CD14-positive monocyte (primary cell): Measurements from ENCODE around the gene SYTL5. TPM values are rescaled to one million over a fixed set of nuclear protein-coding genes. Genes with fewer than 3 reads are reported as not detected.

Experiments
- DNase-seq, 3 donors: peaks; one replicate each; pipeline ENCODE4 v3.0.0-alpha.2; 2011 to 2022
- H2AFZ ChIP-seq: 2 replicates; pipeline ENCODE4 v1.6.0; 2012; ENCODE audit warnings: mild to moderate bottlenecking, low read depth, low read length, inconsistent platforms; ENCODE audit not compliant: insufficient read depth, poor library complexity, severe bottlenecking
- H3K27ac ChIP-seq, 2 donors: 1 replicate in 1 of 2; 2 replicates in 1 of 2; pipeline ENCODE4 v1.5.1; 2012 to 2013; ENCODE audit warnings: low read length in 2 of 2, control low read depth in 1 of 2, inconsistent platforms in 1 of 2, low read depth in 1 of 2, mild to moderate bottlenecking in 1 of 2
- H3K27me3 ChIP-seq, 2 donors: one replicate each; pipeline versions ENCODE4 v1.6.0 to v1.6.1; 2011 to 2013; ENCODE audit warnings: low read length in 2 of 2; ENCODE audit not compliant: control insufficient read depth in 2 of 2, insufficient read depth in 2 of 2
- H3K36me3 ChIP-seq, 2 donors: replicated peaks in 1 of 2; 1 replicate in 1 of 2; 2 replicates in 1 of 2; pipeline versions ENCODE4 v1.5.1 to v1.6.1; 2012 to 2013; ENCODE audit warnings: low read length in 2 of 2, control low read depth in 1 of 2, inconsistent platforms in 1 of 2, mild to moderate bottlenecking in 1 of 2; ENCODE audit not compliant: insufficient read depth in 2 of 2, control insufficient read depth in 1 of 2
- H3K4me1 ChIP-seq, 2 donors: 1 replicate in 1 of 2; 2 replicates in 1 of 2; pipeline versions ENCODE4 v1.5.1 to v1.6.1; 2012 to 2013; ENCODE audit warnings: low read length in 2 of 2, control low read depth in 1 of 2, inconsistent platforms in 1 of 2, mild to moderate bottlenecking in 1 of 2, moderate library complexity in 1 of 2; ENCODE audit not compliant: insufficient read depth in 2 of 2, control insufficient read depth in 1 of 2
- H3K4me2 ChIP-seq: replicated peaks from 2 replicates; pipeline ENCODE3; 2012; ENCODE audit warnings: low read length, moderate library complexity, mild to moderate bottlenecking; ENCODE audit not compliant: poor library complexity, severe bottlenecking; ENCODE audit errors: extremely low read depth
- H3K4me3 ChIP-seq, 3 experiments: fragments of 200-600 bp in 1 of 3; sonication (generic) in 1 of 3; replicated peaks in 1 of 3; 1 replicate in 2 of 3; 2 replicates in 1 of 3; pipeline ENCODE4 v1.5.1; 2011 to 2013; ENCODE audit warnings: low read length in 3 of 3, mild to moderate bottlenecking in 3 of 3, control low read depth in 2 of 3, low read depth in 2 of 3, inconsistent platforms in 1 of 3, moderate library complexity in 1 of 3
- H3K79me2 ChIP-seq: 2 replicates; pipeline ENCODE4 v1.6.0; 2012; ENCODE audit warnings: mild to moderate bottlenecking, control low read depth, inconsistent platforms, low read length, moderate library complexity; ENCODE audit not compliant: insufficient read depth
- H3K9ac ChIP-seq: 2 replicates; pipeline ENCODE4 v1.6.0; 2017; ENCODE audit warnings: low read length, mild to moderate bottlenecking; ENCODE audit not compliant: insufficient read depth, poor library complexity, severe bottlenecking
- H3K9me3 ChIP-seq, 2 donors: replicated peaks in 1 of 2; 1 replicate in 1 of 2; 2 replicates in 1 of 2; pipeline versions ENCODE4 v1.5.1 to v1.6.1; 2012 to 2013; ENCODE audit warnings: low read length in 2 of 2, control low read depth in 1 of 2; ENCODE audit not compliant: control insufficient read depth in 1 of 2, insufficient read depth in 1 of 2
- H4K20me1 ChIP-seq: 2 replicates; pipeline ENCODE4 v1.6.0; 2012; ENCODE audit warnings: mild to moderate bottlenecking, low read length, control low read depth, moderate library complexity; ENCODE audit not compliant: insufficient read depth
- H3K27ac Mint-ChIP-seq, 7 donors: one replicate each; pipeline ENCODE4 v1.8.0; 2020; ENCODE audit warnings: mild to moderate bottlenecking in 7 of 7, mixed read lengths in 7 of 7, moderate library complexity in 6 of 7, inconsistent platforms in 2 of 7
- H3K27me3 Mint-ChIP-seq, 3 donors: one replicate each; pipeline ENCODE4 v1.8.0; 2021 to 2022; ENCODE audit warnings: low read depth in 3 of 3, mild to moderate bottlenecking in 3 of 3, mixed read lengths in 3 of 3, moderate library complexity in 3 of 3, inconsistent platforms in 1 of 3
- H3K36me3 Mint-ChIP-seq, 2 donors: one replicate each; pipeline ENCODE4 v1.8.0; 2020; ENCODE audit warnings: mixed read lengths in 2 of 2, inconsistent platforms in 1 of 2, mild to moderate bottlenecking in 1 of 2
- H3K4me1 Mint-ChIP-seq: one replicate; pipeline ENCODE4 v1.8.0; 2020; ENCODE audit warnings: mild to moderate bottlenecking, mixed read lengths
- H3K4me3 Mint-ChIP-seq, 2 donors: one replicate each; pipeline ENCODE4 v1.8.0; 2020; ENCODE audit warnings: mild to moderate bottlenecking in 2 of 2, mixed read lengths in 2 of 2, moderate library complexity in 1 of 2
- H3K9me3 Mint-ChIP-seq, 7 donors: one replicate each; pipeline ENCODE4 v1.8.0; 2020 to 2022; ENCODE audit warnings: mixed read lengths in 7 of 7, mild to moderate bottlenecking in 6 of 7, moderate library complexity in 6 of 7, inconsistent platforms in 2 of 7
- WGBS: methylation state at CpG from one replicate; pipeline ENCODE4 v1.1.5; 2013; ENCODE audit warnings: missing lambda C conversion rate; ENCODE audit not compliant: insufficient coverage; 5-methylcytosine and 5-hydroxymethylcytosine counted together
- intact Hi-C, 2 donors: fragments of 100-400 bp; cut with micrococcal nuclease; formaldehyde crosslinking; loops; one replicate each; pipeline versions ENCODE4 v1.15.0 to v1.15.1; 2023
- polyA plus RNA-seq, 3 donors: library from polyadenylated mRNA; depleted of rRNA in 1 of 3; unstranded in 2 of 3; stranded (reverse) in 1 of 3; fragments of 300-500 nt in 2 of 3; fragments of >200 nt in 1 of 3; fragmentation: Illumina TruSeq in 2 of 3; gene quantifications; 1 replicate in 2 of 3; 2 replicates in 1 of 3; pipeline ENCODE4 v1.2.3, GENCODE V29; 2012 to 2021
- TF ChIP-seq, protein P1 (sequence below): fragments of 200-600 bp; IDR thresholded peaks from one replicate; pipeline ENCODE4 v1.8.0; 2022; ENCODE audit warnings: antibody characterized with exemption, mild to moderate bottlenecking

SYTL5 gene
- polyA plus RNA-seq, 3 donors, result not detected

- intact Hi-C loops, result no loop called here
- no peak overlapping the region for H3K27ac Mint-ChIP-seq
Measured at GRCh38 chrX:38069273-38069672, 62.9 kb downstream of the SYTL5 start.

DNA sequence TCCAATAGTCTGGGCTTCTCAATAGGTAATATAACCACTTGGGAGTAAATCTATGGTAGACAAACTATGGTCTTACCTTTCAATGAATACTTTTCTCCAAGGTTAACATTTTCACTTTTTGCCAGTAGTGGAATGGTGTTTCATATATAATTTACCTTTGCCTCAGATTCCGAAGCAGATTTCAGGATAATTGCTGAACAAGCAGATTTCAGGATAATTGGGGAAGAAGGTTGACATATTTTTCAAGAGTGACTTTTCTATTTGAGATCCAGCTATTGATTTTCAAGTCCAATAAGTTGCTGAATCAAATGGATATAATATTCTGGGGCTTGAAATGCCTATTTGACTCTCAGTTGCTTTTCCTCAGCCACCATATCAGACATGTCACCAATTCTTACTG, 63.6 kb downstream of the SYTL5 start:
- H3K27me3 ChIP-seq, result no peaks in the 10 kb centered on the region
- TF ChIP-seq, protein P1, sequence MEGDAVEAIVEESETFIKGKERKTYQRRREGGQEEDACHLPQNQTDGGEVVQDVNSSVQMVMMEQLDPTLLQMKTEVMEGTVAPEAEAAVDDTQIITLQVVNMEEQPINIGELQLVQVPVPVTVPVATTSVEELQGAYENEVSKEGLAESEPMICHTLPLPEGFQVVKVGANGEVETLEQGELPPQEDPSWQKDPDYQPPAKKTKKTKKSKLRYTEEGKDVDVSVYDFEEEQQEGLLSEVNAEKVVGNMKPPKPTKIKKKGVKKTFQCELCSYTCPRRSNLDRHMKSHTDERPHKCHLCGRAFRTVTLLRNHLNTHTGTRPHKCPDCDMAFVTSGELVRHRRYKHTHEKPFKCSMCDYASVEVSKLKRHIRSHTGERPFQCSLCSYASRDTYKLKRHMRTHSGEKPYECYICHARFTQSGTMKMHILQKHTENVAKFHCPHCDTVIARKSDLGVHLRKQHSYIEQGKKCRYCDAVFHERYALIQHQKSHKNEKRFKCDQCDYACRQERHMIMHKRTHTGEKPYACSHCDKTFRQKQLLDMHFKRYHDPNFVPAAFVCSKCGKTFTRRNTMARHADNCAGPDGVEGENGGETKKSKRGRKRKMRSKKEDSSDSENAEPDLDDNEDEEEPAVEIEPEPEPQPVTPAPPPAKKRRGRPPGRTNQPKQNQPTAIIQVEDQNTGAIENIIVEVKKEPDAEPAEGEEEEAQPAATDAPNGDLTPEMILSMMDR, result no peak
- H3K9me3 ChIP-seq, result no peaks in the 10 kb centered on the region
- Mint-ChIP-seq H3K4me3 (no peak overlapping the region), H3K9me3 (peaks cover 0 to 4% (median 2%) of the 10 kb centered on the region in 7 donors), H3K27me3 (peaks cover 0 to 2% (median 0%) of the 10 kb centered on the region in 3 donors), H3K36me3 (no peaks in the 10 kb centered on the region), H3K4me1 (no peaks in the 10 kb centered on the region), H3K27ac (no peak overlapping the region)
- H3K27ac ChIP-seq, result no peak overlapping the region
- no peak overlapping the region for H3K4me3 ChIP-seq
- no peaks in the 10 kb centered on the region for H3K79me2 ChIP-seq
- H4K20me1 ChIP-seq, result no peaks in the 10 kb centered on the region
- intact Hi-C loops, result no loop called here
- no peak for DNase-seq
- no peak overlapping the region for H3K4me2 ChIP-seq
- WGBS, result no CpG with 5 or more reads among the region's 1 CpG
- no peak overlapping the region for H2AFZ ChIP-seq
- no peaks in the 10 kb centered on the region for H3K36me3 ChIP-seq
- H3K9ac ChIP-seq, result no peak overlapping the region
- H3K4me1 ChIP-seq, result no peaks in the 10 kb centered on the region

More at GRCh38 chrX:38069273-38069672, 62.9 kb downstream of the SYTL5 start:
- Histone ChIP-seq H3K9me3 (no peaks in the 10 kb centered on the region), H3K4me1 (no peaks in the 10 kb centered on the region), H3K9ac (no peak overlapping the region), H2AFZ (no peak overlapping the region), H4K20me1 (no peaks in the 10 kb centered on the region), H3K4me3 (no peak overlapping the region), H3K27me3 (no peaks in the 10 kb centered on the region), H3K27ac (no peak overlapping the region), H3K4me2 (no peak overlapping the region), H3K79me2 (no peaks in the 10 kb centered on the region), H3K36me3 (no peaks in the 10 kb centered on the region)
- H3K4me1 Mint-ChIP-seq, result no peaks in the 10 kb centered on the region
- peaks cover 0 to 4% (median 2%) of the 10 kb centered on the region in 7 donors for H3K9me3 Mint-ChIP-seq
- TF ChIP-seq, protein P1, result no peak
- no peak overlapping the region for H3K4me3 Mint-ChIP-seq
- no peaks in the 10 kb centered on the region for H3K36me3 Mint-ChIP-seq
- DNase-seq, result no peak
- WGBS, result no CpG with 5 or more reads among the region's 3 CpGs
- peaks cover 0 to 2% (median 0%) of the 10 kb centered on the region in 3 donors for H3K27me3 Mint-ChIP-seq
